RWPE2 (cell line): Measurements from ENCODE around the gene OBP2B.

Experiments used
- ATAC-seq: fragments of 200-7000 bp; cut with Tn5 transposase; 3 replicates; pipeline ENCODE4 v1.9.1; 2021; ENCODE audit warnings: low read depth
- DNase-seq: peaks from one replicate; pipeline ENCODE4 v3.0.0-alpha.2; 2020; ENCODE audit warnings: low spot score
- H3K27ac ChIP-seq: fragments of 450-650 bp; 2 replicates; pipeline ENCODE4 v1.5.1; 2017; ENCODE audit warnings: mild to moderate bottlenecking; ENCODE audit not compliant: poor library complexity, severe bottlenecking
- H3K27me3 ChIP-seq: fragments of 250-450 bp; sonication (Bioruptor Pico); 2 replicates; pipeline ENCODE4 v1.5.1; 2021; ENCODE audit warnings: mild to moderate bottlenecking, moderate library complexity; ENCODE audit not compliant: insufficient read depth, poor library complexity, severe bottlenecking
- H3K36me3 ChIP-seq: fragments of 250-450 bp; sonication (Bioruptor Pico); 2 replicates; pipeline ENCODE4 v1.5.1; 2020; ENCODE audit warnings: low read depth, mild to moderate bottlenecking, moderate library complexity
- H3K4me1 ChIP-seq: fragments of 250-450 bp; sonication (Bioruptor Pico); 2 replicates; pipeline ENCODE4 v1.5.1; 2021; ENCODE audit warnings: mild to moderate bottlenecking, moderate library complexity; ENCODE audit not compliant: insufficient read depth, poor library complexity, severe bottlenecking
- H3K4me3 ChIP-seq: fragments of 250-450 bp; sonication (Bioruptor Pico); 2 replicates; pipeline ENCODE4 v1.5.1; 2021; ENCODE audit warnings: mild to moderate bottlenecking, moderate library complexity; ENCODE audit not compliant: severe bottlenecking
- H3K9me3 ChIP-seq: fragments of 250-450 bp; sonication (Bioruptor Pico); 2 replicates; pipeline ENCODE4 v1.5.1; 2021; ENCODE audit warnings: mild to moderate bottlenecking, moderate library complexity; ENCODE audit not compliant: severe bottlenecking
- TF ChIP-seq, protein P1 (sequence below): fragments of 450-650 bp; IDR thresholded peaks from one replicate; pipeline ENCODE4 v1.5.1; 2017; ENCODE audit warnings: mild to moderate bottlenecking, moderate library complexity; ENCODE audit not compliant: poor library complexity, severe bottlenecking

The OBP2B gene

DNA sequence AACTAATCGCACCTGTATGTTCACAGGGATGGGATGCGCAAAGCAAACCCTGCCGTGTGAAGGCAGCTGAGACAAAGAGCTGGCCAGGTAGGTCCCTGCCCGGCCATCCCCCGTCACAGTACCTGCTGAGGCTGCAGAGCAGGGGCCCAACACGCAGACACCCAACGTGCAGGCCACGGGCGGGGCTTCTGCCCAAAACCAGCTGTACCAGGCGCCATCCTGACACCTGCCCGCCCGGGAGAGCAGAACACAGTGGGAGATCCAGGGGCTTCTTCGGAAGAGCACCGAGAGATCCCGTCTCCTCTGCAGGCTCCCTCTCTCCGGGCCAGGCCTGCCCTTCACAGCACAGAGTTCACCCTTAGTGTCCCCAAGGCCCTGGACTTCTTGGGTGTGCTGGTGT lies 37.5 kb upstream of the OBP2B start:
- no peaks in the 10 kb centered on the region for H3K9me3 ChIP-seq
- ATAC-seq (no peak), DNase-seq (no peak)
- H3K27ac ChIP-seq = no peak overlapping the region
- no peak overlapping the region for H3K4me3 ChIP-seq
- TF ChIP-seq, protein P1, sequence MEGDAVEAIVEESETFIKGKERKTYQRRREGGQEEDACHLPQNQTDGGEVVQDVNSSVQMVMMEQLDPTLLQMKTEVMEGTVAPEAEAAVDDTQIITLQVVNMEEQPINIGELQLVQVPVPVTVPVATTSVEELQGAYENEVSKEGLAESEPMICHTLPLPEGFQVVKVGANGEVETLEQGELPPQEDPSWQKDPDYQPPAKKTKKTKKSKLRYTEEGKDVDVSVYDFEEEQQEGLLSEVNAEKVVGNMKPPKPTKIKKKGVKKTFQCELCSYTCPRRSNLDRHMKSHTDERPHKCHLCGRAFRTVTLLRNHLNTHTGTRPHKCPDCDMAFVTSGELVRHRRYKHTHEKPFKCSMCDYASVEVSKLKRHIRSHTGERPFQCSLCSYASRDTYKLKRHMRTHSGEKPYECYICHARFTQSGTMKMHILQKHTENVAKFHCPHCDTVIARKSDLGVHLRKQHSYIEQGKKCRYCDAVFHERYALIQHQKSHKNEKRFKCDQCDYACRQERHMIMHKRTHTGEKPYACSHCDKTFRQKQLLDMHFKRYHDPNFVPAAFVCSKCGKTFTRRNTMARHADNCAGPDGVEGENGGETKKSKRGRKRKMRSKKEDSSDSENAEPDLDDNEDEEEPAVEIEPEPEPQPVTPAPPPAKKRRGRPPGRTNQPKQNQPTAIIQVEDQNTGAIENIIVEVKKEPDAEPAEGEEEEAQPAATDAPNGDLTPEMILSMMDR = no peak
- peaks cover 4% of the 10 kb centered on the region for H3K27me3 ChIP-seq
- no peaks in the 10 kb centered on the region for H3K36me3 ChIP-seq
- no peaks in the 10 kb centered on the region for H3K4me1 ChIP-seq

DNA sequence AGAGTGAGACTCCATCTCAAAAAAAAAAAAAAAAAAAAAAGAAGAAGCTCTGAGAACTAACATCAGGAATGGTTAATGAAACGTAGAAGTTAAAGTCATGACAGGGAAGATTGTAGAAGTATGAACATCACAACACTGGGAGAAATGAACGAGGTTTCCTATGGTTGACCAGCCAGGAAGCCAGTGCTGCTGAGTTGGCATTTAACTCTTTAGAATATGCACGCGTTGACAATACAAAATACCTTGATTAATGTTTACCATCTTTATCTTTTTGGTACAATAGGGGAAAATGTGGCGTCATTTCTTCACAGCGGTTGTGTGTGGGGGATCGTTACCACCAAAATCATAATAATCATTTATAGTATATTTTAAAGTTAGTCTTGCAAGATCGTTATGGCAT lies 33.9 kb upstream of the OBP2B start:
- Histone ChIP-seq H3K4me3 (no peak overlapping the region), H3K36me3 (no peaks in the 10 kb centered on the region), H3K27ac (no peak overlapping the region), H3K27me3 (peaks cover 4% of the 10 kb centered on the region), H3K9me3 (no peaks in the 10 kb centered on the region), H3K4me1 (no peaks in the 10 kb centered on the region)
- TF ChIP-seq, protein P1 = no peak
- DNase-seq = no peak
- no peak for ATAC-seq

DNA sequence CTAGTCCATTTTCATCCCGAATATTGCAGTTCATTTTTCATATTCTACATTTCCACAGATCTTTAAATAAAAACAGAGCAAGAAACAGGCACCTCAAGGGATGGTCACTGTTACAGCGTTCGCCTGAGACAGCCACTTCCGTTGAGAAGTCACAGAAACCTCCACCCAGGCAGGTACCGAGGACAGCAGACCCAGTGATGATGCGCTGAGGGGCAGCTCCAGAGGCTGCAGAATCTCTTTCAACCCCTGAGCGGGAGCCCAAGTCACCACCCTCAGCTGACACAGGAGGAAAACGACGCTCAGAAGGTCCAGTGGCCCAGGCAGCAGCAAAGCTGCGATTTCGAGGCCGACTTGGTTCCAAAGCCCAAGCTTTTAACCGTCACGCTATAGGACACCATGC lies 33.2 kb upstream of the OBP2B start:
- Histone ChIP-seq H3K9me3 (no peaks in the 10 kb centered on the region), H3K4me3 (no peak overlapping the region), H3K27ac (no peak overlapping the region), H3K4me1 (no peaks in the 10 kb centered on the region), H3K27me3 (peaks cover 4% of the 10 kb centered on the region), H3K36me3 (no peaks in the 10 kb centered on the region)
- DNase-seq (no peak), ATAC-seq (no peak)
- TF ChIP-seq, protein P1 = no peak

DNA sequence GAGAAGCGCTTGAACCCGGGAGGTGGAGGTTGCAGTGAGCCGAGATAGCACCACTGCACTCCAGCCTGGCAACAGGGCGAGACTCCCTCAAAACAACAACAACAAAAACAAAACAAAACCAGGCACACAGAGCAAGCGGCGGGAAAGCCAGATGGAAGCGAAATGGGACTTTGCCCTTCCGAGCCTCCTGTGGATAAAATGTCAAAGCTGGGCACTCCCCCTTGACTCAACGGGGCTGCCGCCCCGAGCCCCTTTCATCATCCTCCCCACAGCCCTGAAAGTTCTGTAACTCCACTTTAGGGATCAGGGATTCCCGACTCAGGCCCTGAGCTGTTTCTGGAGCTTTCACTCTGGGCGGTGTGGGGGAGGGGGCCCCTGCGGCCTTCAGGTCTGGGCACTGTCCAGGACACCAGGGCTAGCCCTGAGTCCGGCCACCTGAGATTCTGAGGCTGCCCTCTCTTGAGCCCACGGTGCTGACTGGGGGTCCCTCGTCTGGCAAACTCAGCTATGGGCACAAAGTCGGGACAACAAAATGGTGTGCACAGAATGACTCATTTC lies 30.6 kb upstream of the OBP2B start:
- ATAC-seq (no peak), DNase-seq (no peak)
- Histone ChIP-seq H3K36me3 (no peaks in the 10 kb centered on the region), H3K27ac (no peak overlapping the region), H3K4me3 (no peak overlapping the region), H3K4me1 (no peaks in the 10 kb centered on the region), H3K9me3 (no peaks in the 10 kb centered on the region), H3K27me3 (no peaks in the 10 kb centered on the region)
- TF ChIP-seq, protein P1 = no peak

DNA sequence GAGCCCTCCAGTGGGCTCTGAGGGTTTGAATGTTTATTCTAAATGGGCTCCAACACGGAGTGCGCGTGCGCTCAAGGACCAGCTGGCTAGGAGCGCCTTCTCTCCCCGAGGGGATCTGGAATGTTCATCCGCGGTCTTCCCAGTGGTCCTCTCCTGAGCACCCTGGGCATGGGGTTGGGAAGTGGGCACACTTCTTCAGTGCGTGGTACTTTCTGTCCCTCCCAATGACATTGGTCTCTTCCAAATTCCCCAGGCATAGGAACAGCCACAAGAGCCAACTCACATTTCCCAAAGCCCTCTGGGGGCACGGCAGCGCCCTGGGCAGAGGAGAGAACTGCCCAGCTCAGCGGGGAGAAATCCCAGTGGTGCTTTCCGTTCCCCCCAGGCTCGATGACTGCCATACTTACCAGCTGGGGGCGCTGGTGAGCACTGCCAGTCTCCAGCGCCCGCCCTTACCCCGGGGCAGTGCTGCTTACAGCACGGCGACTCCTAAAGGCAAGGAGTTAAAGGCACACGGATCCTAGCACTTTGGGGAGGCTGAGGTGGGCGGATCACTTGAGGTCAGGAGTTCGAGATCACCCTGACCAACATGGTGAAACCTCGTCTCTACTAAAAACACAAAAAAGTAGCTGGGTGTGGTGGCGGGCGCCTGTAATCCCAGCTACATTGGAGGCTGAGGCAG lies 29.9 kb upstream of the OBP2B start:
- Histone ChIP-seq H3K27me3 (no peaks in the 10 kb centered on the region), H3K4me1 (no peaks in the 10 kb centered on the region), H3K4me3 (no peak overlapping the region), H3K9me3 (no peaks in the 10 kb centered on the region), H3K27ac (no peak overlapping the region), H3K36me3 (no peaks in the 10 kb centered on the region)
- DNase-seq (no peak), ATAC-seq (no peak)
- TF ChIP-seq, protein P1 = peak; percentile 24
